Measurements from ENCODE around the gene DISP2.

Gene DISP2

GRCh38 chr15:40357723-40358470, at the start of gene DISP2:
TSS of gene DISP2 (plus strand) at chr15:40358219. CDS start at chr15:40358322, 103 bp downstream.
- peak; percentile 68 to 69 for DNase-seq (ENCODE audit: low read depth in 2 of 2, low spot score in 1 of 2)

- no peak for DNase-seq (ENCODE audit: low read depth in 2 of 2, low spot score in 1 of 2)
These were observed 48.6 kb upstream of the DISP2 start for GRCh38 chr15:40309344-40309862.

GRCh38 chr15:40310001-40310959, 47.7 kb upstream of the DISP2 start:
- no peak for DNase-seq (ENCODE audit: low read depth in 2 of 2, low spot score in 1 of 2)

- DNase-seq (ENCODE audit: low read depth in 2 of 2, low spot score in 1 of 2), result no peak
These were observed 47.0 kb upstream of the DISP2 start for GRCh38 chr15:40310993-40311392.

GRCh38 chr15:40312370-40313158, 45.5 kb upstream of the DISP2 start:
- DNase-seq (ENCODE audit: low read depth in 2 of 2, low spot score in 1 of 2), result no peak

GRCh38 chr15:40313531-40314398, 44.3 kb upstream of the DISP2 start:
- DNase-seq (ENCODE audit: low read depth in 2 of 2, low spot score in 1 of 2), result no peak

GRCh38 chr15:40314723-40315276, 43.2 kb upstream of the DISP2 start:
- DNase-seq (ENCODE audit: low read depth in 2 of 2, low spot score in 1 of 2), result no peak

- DNase-seq (ENCODE audit: low read depth in 2 of 2, low spot score in 1 of 2), result no peak
These were observed 41.1 kb upstream of the DISP2 start for GRCh38 chr15:40316931-40317330.

- no peak for DNase-seq (ENCODE audit: low read depth in 2 of 2, low spot score in 1 of 2)
These were observed 40.4 kb upstream of the DISP2 start for GRCh38 chr15:40317580-40317979.

- DNase-seq (ENCODE audit: low read depth in 2 of 2, low spot score in 1 of 2), result no peak
These were observed 37.6 kb upstream of the DISP2 start for GRCh38 chr15:40320409-40320808.

GRCh38 chr15:40320931-40321371, 37.1 kb upstream of the DISP2 start:
- DNase-seq (ENCODE audit: low read depth in 2 of 2, low spot score in 1 of 2), result peak in 1 of 2 donors; percentile 35

GRCh38 chr15:40322531-40323238, 35.3 kb upstream of the DISP2 start:
- DNase-seq (ENCODE audit: low read depth in 2 of 2, low spot score in 1 of 2), result no peak

GRCh38 chr15:40323239-40323952, 34.6 kb upstream of the DISP2 start, which contains the start of gene INAFM2:
TSS of gene INAFM2 (plus strand) at chr15:40323692. CDS start at chr15:40324056, 364 bp downstream.
- DNase-seq (ENCODE audit: low read depth in 2 of 2, low spot score in 1 of 2), result peak; percentile 73 to 90

- no peak for DNase-seq (ENCODE audit: low read depth in 2 of 2, low spot score in 1 of 2)
These were observed 33.8 kb upstream of the DISP2 start for GRCh38 chr15:40323953-40324937.

GRCh38 chr15:40325188-40325587, 32.8 kb upstream of the DISP2 start:
- DNase-seq (ENCODE audit: low read depth in 2 of 2, low spot score in 1 of 2), result no peak

GRCh38 chr15:40325700-40326099, 32.3 kb upstream of the DISP2 start:
- DNase-seq (ENCODE audit: low read depth in 2 of 2, low spot score in 1 of 2), result no peak

- no peak for DNase-seq (ENCODE audit: low read depth in 2 of 2, low spot score in 1 of 2)
These were observed 30.6 kb upstream of the DISP2 start for GRCh38 chr15:40327457-40327856.

All from stimulated activated CD8-positive, alpha-beta memory T cell treated with anti-CD3 and anti-CD28 coated beads, Interleukin-4, amount 100 ng/mL, for 4 hours (primary cell).